WTC11 (cell line): Measurements from ENCODE around the gene LAMP1.

Source experiments
- CTCF ChIP-seq: fragments of 200-600 bp; IDR thresholded peaks from 2 replicates; pipeline ENCODE4 v1.8.0; 2022; ENCODE audit warnings: antibody characterized with exemption
- ELF4 ChIP-seq: sonication (generic); formaldehyde crosslinking; IDR thresholded peaks from 2 replicates; pipeline ENCODE4 v1.8.1; 2022; ENCODE audit warnings: low read depth, mild to moderate bottlenecking, moderate library complexity, missing genetic modification reagents
- KAT7 ChIP-seq: sonication (generic); formaldehyde crosslinking; IDR thresholded peaks from 2 replicates; pipeline ENCODE4 v1.8.1; 2023; ENCODE audit warnings: missing genetic modification reagents, mild to moderate bottlenecking, borderline replicate concordance
- NR1H2 ChIP-seq: sonication (generic); formaldehyde crosslinking; IDR thresholded peaks from 2 replicates; pipeline ENCODE4 v1.9.0; 2021; ENCODE audit warnings: mild to moderate bottlenecking, moderate library complexity, missing genetic modification reagents
- SMAD3 ChIP-seq: sonication (generic); formaldehyde crosslinking; IDR thresholded peaks from 2 replicates; pipeline ENCODE4 v1.8.0; 2022; ENCODE audit warnings: missing genetic modification reagents, mild to moderate bottlenecking, borderline replicate concordance
- USF2 ChIP-seq: sonication (generic); formaldehyde crosslinking; IDR thresholded peaks from 2 replicates; pipeline ENCODE4 v1.8.1; 2023; ENCODE audit warnings: mild to moderate bottlenecking, missing genetic modification reagents, moderate library complexity
- ZSCAN18 ChIP-seq: fragments of 250-450 bp; sonication (Bioruptor Pico); IDR thresholded peaks from 2 replicates; pipeline ENCODE4 v2.1.2; 2022; ENCODE audit warnings: mild to moderate bottlenecking, moderate library complexity

GRCh38 chr13:113348591-113348990 lies 51.6 kb downstream of the LAMP1 start:
- no peak for TF ChIP-seq CTCF
- TF ChIP-seq ZSCAN18, result no peak
- TF ChIP-seq NR1H2 (CRISPR knock-in tag), result no peak
- no peak for TF ChIP-seq USF2 (CRISPR knock-in tag)
- no peak for TF ChIP-seq ELF4 (CRISPR knock-in tag)
- no peak for TF ChIP-seq SMAD3 (CRISPR knock-in tag)
- no peak for TF ChIP-seq KAT7 (CRISPR knock-in tag)
